RPMI8226 (cell line): ENCODE measurements around the gene GOLGA1.
"Not testable (repeated sequence)": the region's sequence is repeated elsewhere in the genome, so short reads cannot be mapped to it uniquely, and the experiment has no call there.

Source experiments
- DNase-seq: peaks from one replicate; pipeline ENCODE4 v3.0.0-alpha.2; 2015

The GOLGA1 gene

DNA sequence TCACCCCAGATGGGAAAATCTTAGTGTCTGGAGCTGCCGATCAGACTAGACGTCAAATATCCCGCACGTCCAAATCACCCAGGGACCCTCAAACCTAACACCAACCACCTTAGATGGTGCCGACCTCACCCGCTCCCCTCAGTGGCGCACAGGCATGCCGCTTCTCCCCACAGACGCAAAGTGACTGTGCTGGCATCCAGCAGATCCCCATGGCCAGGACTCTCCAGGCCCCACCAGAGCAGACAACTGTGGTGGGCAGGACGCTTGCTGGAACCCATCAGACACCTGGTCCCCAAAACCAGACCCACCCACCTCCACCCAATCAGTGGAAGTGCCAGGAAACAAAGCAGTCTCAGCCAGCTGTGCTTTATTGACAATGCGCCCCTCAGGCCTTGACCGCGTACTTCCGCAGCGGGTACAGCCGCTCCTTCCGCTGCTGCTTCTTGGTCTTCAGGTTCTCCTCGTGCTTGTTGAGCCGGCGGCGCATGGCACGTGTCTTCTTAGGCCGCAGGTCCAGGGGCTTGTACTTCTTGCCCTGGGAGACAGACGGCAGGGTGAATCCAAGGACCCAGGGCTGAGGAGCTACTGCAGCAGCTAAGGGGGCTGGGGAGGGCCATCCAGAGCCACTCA lies 83.2 kb downstream of the GOLGA1 start:
- no peak for DNase-seq

DNA sequence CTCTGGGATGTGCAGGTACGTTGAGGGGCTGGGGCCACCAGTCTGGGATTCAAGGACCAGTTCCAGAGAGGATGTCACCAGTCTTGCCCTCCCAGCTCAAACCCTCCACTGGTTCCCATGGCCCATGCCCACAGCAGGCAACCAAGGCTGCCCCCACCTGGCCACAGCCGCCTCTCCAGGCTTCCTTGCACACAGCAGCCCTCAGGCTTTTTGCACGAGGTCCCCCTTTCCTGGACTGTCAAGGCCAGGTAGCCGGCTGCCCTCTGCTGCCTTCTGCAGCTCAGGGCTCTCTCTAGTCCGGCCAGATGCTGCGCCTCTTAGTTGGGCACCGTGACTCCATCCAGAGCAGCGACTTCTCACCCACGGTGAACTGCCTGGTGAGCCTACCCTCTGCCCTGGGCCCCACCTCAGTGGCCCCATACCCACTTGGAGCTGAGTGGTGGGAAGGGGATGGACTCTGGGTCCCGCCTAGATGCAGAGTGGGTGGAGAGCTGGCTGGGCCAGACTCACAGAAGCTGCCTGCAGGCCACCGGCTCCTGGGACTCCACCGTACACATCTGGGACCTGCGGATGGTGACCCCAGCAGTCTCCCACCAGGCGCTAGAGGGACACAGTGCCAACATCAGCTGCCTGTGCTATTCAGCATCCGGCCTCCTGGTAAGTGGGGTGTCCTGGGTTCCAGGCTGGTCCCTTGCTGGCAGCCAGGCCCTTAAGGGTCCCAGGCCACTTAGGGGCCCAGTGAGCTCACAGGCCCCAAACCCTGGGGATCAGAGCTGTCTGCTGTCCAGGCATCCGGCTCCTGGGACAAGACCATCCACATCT lies 84.7 kb downstream of the GOLGA1 start:
- peak; percentile 66 for DNase-seq

DNA sequence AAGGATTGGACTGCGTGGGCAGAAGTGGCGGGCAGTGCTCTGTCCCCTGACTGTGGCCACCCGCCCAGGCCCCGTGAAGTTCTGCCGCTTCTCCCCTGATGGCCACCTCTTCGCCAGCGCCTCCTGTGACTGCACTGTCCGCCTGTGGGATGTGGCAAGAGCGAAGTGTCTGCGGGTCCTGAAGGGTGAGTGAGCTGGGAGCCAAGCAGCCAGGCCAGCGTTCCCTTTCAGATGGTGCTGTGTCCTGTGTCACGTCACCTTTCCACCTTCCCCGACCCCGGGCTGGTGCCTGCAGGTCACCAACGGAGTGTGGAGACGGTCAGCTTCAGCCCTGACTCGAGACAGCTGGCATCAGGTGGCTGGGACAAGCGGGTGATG lies 85.3 kb downstream of the GOLGA1 start:
- no peak for DNase-seq

DNA sequence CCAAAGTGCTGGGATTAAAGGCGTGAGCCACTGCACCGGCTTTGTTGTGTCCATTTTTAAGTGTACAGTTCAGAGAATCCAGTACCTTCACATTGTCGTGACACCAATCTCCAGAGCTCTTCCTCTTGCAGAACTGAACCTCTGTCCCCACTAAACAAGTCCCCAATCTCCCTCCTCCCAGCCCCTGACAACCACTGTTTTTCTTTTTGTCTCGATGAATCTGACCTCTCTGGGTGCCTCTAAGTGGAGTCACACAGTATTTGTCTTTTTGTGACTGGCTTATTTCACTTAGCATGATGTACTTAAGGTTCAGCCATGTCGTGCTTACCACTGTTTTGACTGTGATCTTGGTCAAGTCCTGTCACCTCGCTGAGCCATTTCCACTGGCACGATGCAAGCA lies 86.1 kb downstream of the GOLGA1 start:
- no peak for DNase-seq

DNA sequence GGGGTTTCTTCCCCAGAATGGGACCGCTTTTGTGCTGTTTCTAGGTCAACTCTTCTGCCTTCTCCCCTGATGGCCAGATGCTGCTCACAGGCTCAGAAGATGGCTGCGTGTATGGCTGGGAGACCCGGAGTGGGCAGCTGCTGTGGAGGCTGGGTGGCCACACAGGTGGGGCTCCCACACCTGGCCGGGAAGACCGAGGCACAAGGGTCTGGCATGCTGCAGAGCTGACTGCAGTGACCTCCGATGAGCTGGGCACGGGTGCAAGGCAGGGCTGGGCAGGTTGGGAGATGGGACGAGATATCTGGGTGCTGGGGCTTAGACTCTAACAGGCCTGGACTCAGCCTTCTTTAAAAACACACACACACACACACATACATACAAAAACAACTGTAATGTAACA lies 86.7 kb downstream of the GOLGA1 start:
- no peak for DNase-seq

DNA sequence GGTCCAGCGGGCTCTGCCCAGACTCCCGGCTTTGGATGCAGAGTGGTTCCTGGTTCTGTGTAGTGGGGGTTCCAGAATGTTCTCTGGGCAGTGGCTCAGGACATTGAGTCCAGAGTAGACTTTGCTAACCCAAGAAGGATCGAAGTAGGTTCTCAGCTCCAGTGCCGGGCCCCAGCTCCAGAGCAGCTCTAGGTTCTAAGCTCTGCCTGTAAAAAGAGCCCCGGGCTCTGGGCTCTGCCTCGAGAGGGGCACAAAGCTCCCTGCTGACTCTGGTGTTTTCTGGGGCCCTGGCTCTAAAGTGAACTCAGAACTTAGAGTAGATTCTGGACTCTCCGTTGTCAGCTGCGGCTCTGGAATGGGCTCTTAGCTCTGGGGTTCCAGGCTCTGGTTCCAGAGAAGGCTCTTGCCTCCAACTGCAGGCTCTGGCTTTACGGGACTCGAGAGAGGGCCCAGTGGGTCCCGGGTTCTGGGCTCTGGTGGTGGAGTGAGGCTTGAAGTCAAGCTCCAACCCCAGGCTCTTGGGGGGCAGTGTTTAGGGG lies 87.2 kb downstream of the GOLGA1 start:
- no peak for DNase-seq

DNA sequence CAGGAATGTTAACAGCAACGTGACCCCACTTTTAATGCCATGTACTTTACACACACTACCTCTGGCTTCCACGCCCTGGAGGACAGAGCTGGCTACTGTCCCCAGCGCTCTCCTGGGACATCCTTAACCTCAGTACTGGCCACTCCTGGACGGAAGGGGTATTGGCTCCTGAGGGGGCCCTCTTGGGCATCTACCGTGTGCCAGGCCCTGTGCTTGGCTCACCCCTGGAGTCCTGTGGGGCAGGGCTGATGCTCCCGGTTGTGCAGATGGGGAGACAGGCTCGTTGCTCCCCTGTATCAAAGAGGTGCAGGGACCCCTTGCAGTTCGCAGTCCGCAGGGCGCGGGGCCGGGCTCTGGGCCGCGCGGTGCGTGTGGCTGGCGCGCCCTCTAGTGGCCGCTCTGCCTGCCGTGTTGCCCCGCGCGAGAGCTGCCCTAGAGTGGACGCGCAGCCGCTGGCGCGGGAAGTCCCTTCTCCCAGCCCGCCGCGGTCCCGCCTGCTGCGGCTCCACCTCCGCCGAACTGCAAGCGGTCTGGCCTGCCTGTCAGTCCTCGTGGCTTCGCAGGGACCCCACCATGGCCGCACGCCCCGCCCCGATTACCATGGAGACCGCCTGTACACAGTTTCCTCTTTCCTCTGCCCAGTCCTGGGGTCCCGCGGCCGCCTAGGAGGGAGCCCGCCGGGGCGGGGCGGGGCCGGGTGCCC lies 87.9 kb downstream of the GOLGA1 start, which contains the start of gene WDR38:
Gene WDR38, plus strand, starts transcription at position 632 of the 703 bp plus-strand sequence. CDS start 72 bp downstream, outside the sequence.
- DNase-seq = peak; percentile 85

DNA sequence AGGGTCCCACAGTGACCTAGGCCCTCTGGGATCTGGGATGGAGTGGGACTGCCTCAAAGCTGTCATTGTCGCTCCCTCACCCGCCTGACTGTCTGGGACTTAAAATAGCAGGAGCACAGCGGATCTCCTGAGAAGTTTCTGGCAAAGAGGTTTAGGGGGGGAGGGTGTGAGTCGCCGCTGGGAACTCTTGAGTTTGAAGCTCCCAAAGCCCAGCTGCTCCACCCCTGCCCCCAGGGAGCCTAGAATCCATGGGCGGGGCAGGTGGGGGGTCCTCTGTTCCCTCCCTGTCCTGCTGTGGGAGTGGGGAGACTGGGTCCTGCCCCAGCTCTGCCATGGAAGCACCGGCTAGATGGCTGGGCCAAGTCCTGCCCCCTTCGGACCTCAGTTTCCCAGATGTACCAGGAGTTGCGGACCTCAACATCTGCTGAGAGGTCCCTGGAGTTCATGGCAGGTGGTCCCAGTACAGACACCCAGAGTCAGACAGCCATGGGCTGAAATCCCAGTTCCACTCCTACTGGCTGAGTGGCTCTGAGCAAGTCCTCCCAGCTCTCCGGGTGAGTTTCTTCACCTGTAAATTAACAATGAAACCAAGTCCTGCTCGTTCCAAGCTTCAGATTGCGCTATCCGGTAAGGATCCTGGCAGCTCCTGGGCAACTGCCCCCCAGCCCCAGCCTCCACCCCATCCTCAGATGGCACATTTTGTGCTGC lies 88.6 kb downstream of the GOLGA1 start:
- DNase-seq = no peak

DNA sequence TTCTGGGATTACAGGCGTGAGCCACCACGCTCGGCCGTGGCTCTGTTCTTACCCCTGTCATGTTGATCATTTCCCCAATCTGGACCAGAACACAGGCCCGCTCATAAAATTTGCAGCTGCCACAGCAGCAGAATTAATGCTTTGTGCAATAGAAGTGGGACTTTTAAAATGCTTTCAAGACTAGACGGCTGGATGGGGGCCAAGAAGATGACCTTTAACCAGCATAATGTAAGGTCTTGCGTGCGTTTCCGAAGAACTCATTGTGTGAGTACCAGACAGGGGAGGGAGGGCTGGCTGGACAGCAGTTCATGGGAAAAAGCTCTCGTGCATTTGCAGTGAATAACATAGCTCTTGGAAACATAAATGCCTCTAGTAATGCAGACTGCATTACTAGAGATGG lies 91.1 kb downstream of the GOLGA1 start:
- DNase-seq = peak; percentile 77

DNA sequence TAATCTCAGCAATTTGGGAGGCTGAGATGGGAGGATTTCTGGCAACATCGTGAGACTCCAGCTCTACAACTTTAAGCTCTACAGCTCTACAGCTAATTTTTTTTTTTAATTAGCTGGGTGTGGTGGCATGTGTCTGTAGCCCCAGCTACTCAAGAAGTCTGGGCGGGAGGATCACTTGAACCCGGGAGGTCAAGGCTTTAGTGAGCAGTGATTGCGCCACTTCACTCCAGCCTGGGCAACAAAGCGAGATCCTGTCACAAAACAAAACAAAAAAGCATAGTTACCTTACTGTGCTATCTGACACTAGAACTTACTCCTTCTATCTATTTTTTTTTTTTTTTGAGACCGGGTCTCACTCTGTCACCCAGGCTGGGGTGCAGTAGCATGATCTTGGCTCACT lies 93.9 kb downstream of the GOLGA1 start:
- no peak for DNase-seq

DNA sequence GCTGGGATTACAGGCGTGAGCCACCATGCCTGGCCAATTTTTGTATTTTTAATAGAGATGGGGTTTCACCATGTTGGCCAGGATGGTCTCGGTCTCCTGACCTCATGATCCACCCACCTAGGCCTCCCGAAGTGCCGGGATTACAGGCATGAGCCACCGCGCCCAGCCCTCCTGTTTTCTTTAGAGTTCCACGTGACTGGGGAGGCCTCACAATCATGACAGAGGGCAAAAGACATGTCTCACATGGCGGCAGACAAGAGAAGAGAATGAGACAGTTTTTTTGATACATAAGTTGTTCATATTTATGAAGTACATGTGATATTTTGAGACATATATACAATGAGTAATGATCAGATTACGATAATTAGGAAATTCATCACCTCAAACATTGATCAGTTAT lies 94.4 kb downstream of the GOLGA1 start:
- not testable (repeated sequence) for DNase-seq

DNA sequence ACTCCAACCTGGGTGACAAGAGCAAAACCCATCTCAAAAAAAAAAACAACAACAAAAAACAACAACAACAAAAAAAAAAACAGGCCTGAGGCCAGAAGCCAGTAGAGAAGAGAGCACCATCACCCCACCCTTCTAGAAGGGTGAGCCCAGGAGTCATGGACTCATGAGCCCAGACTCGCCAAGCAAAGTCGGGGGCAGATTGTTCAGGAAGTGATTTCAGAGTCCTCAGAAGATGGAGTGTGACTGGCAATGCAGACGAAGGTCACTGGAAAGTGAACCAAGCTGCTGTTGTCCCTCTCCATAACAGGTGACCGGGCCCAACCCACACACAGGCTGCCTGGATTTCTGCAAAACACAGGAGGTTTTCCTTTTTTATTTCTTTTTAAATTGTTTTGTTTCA lies 96.6 kb downstream of the GOLGA1 start:
- no peak for DNase-seq

DNA sequence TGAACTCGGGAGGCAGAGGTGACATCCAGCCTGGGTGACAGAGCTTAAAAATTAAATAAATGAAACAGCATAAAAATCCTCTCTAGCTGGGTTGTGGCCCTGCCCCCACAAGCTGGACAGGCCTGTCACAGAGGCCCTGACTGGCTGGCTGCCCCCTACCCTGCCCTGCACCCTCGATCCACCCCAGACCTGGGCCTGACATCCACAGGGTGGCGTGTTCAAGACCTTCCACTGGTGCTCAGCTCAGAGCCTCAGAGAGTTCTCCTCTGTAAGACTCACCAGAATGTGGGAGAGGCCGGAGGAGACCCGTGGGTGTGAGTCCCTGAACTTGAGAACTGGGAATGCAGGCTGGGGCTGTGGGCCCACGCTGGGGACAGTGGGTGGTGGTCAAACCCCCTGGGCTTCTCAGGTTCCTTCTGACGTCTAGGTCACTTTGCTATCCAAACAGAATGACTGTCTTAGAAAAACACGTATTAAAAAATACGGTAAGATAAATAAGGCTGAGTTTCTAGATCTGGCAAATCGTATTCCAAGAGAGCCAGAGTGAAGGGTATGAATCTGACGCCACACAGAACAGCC lies 97.3 kb downstream of the GOLGA1 start:
- no peak for DNase-seq

DNA sequence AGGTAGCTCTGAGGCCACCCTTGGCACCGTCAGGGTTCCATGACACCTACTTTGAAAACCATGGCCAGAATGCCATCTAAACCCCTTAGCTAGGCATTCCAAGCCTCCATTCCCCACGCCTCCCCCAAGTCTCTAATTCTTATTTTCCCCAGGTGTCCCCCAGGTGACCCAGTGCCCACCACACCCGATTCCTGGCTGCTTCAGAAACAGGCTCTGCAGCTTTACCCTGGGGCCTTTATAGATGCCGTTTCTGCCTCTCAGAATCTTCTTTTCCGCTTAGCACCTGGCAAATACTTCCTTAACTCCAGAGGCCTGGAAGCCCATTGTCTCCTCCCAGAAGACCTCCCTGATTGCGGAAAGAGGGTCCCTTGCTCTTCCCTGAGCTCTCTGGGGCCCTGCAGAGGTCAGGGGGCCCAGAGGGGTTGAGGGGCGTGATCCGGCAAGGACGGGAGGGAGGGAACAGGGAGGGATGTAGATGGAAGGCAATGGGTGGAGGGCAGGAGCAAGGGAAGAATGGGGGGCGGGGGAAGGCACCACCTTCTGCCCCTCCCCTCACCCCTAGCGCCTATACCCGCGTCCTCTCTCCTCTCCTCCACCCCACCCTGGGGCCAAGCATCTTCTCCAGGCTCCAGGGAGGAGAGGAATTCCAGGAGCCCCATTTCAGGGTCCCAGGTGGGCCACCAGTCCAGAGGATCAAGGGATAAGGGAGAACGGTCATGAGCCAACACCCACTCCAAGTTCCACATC lies 99.6 kb downstream of the GOLGA1 start:
- DNase-seq = no peak

DNA sequence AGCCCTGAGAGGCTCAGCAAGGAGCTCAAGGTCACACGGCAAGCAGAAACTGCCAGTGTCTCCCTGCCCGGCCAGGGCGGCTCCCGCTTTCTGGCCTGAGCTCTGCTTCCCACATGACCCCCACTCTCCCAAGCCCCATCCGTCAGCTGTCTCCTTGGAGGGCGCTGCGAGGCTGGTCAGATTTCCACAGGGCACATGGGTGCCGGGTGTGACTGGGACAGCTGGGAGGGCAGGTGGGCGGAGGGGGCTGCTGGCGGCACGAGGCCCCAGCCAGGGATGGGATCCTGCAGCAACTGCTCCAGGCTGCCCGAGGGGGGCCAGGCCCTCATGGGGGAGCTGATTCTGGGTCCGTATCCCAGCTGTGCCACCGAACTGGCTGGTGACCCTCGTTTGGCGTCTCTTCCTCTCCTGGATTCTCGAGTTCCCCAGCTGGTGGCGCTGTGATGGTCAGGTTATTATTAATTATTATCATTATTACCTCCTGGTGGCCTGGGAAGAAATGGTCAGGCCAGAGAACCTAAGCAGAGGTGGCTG lies 100.5 kb downstream of the GOLGA1 start:
- no peak for DNase-seq

DNA sequence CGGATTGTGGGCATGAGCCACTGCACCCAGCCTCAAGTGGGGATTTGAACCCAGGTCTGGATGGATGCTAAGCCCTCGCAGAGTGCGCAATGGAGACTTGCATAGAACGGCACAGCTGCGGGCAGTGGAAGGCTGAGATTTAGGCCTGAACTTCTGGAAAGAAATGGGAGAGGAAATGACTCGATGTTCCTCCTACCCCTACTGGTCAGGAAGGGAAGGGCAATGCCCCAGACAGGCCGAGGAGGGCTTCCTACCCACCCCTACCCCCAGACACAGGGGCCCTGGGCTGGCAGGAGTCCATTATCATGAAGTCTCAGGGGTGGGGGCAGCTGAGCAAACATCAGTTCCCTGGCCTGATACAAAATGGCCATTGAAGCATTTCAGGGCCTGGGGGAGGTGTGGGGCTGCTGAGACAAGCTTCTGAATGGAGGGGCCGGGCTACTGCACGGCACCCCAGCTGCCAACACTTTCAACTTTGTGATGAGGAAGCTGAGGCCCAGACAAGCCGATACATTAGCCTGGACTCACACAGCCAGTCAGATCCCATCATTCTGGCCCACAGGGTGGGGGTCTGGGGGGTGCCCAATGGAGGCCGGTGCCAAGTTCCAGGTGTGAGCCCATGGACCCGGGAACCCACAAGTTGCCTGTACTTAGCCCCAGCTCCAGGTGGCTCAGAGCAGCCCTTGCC lies 101.1 kb downstream of the GOLGA1 start:
- DNase-seq = no peak

DNA sequence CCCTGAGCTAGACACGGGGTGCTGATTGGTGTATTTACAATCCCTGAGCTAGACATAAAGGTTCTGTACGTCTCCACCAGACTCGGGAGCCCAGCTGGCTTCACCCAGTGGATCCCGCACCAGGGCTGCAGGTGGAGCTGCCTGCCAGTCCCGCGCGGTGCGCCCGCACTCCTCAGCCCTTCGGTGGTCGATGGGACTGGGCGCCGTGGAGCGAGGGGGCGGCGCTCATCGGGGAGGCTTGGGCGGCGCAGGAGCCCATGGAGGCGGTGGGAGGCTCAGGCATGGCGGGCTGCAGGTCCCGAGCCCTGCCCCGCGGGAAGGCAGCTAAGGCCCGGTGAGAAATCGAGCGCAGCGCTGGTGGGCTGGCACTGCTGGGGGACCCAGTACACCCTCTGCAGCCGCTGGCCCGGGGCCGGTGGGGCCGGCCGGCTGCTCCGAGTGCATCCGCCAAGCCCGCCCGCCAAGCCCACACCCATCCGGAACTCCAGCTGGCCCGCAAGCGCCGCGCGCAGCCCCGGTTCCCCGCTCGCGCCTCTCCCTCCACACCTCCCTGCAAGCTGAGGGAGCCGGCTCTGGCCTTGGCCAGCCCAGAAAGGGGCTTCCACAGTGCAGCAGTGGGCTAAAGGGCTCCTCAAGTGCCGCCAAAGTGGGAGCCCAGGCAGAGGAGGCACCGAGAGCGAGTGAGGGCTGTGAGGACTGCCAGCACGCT lies 102.2 kb downstream of the GOLGA1 start:
- not testable (repeated sequence) for DNase-seq

DNA sequence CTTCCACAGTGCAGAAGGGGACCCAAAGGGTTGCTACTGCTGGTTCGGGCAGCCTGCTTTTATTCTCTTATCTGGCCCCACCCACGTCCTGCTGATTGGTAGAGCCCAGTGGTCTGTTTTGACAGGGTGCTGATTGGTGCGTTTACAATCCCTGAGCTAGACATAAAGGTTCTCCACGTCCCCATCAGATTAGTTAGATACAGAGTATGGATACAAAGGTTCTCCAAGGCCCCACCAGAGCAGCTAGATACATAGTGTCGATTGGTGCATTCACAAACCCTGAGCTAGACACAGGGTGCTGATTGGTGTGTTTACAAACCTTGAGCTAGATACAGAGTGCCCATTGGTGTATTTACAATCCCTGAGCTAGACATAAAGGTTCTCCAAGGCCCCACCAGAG lies 102.8 kb downstream of the GOLGA1 start:
- not testable (repeated sequence) for DNase-seq

DNA sequence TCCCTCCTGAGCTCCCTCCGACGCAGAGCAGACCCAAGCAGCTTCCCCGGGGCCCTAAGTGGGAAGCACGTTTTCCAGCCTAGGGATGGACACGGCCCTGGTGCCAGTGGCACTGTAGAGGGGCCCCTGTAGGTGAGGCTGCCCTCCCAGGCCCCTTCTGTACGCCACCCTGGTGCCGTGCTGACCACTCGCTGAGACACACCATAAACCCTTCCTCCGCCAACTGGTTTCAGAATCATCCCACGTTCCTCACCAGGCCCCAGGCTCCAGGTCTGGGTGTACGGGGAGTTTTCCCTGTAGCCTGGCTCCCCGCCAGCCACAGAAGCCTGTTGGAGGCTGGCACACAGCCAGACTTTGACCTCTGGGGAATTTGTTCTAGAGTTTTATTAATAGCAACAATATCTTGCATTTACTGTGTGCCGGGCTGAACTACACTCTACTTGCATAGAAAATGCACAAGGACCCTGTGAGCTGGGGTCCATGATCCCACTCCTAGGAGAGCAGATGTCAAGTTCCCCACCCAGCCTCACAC lies 105.8 kb downstream of the GOLGA1 start:
- DNase-seq = peak; percentile 79

DNA sequence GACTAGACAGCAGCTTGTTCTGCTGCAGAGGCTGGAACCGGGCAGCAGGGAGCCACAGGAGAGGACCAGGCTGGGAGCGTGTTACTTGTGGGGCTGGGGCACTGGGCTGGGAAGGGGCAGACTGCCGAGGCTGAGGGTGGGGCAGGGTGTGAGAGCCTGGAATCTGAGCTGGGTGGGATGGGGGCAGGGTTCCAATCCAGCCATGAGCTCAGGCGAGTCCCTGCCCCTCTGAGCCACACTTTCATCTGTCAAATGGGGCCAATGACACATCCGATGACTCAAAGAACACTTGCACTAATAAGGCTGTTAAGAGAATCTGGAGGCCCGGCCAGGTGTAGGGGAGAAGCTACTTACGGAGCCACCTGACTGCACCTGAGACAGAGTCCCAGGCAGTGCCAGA lies 106.3 kb downstream of the GOLGA1 start:
- peak; percentile 76 for DNase-seq
